CD4-positive, alpha-beta T cell treated with Interleukin-10 for 1 hour (primary cell): ENCODE measurements around the gene CDCA3.
A peak's percentile ranks its signal among the peaks of the same experiment; 100 is the strongest.

ENCODE experiments used
- DNase-seq: peaks from one replicate; pipeline ENCODE4 v3.0.0-alpha.2; 2020

CDCA3 gene

GRCh38 chr12:6852651-6853354 is 1.7 kb upstream of the CDCA3 start:
- DNase-seq: peak; percentile 71

GRCh38 chr12:6851921-6852650 is 1.0 kb upstream of the CDCA3 start, which contains the start of gene USP5:
USP5 (plus strand) TSS chr12:6852150; CDS start chr12:6852180, 30 bp downstream.
- DNase-seq: peak; percentile 99

- DNase-seq: no peak
These were observed 312 bp downstream of the CDCA3 start for GRCh38 chr12:6850796-6851152.

- no peak for DNase-seq
These were observed 1.0 kb downstream of the CDCA3 start for GRCh38 chr12:6849976-6850560.

- DNase-seq: no peak
These were observed 1.7 kb downstream of the CDCA3 start for GRCh38 chr12:6849427-6849826.

GRCh38 chr12:6847676-6848075 is 3.4 kb downstream of the CDCA3 start:
- no peak for DNase-seq

- no peak for DNase-seq
These were observed 4.7 kb downstream of the CDCA3 start for GRCh38 chr12:6846316-6846869.

- DNase-seq: no peak
These were observed 5.7 kb downstream of the CDCA3 start for GRCh38 chr12:6845395-6845794.

GRCh38 chr12:6843118-6843902 is 7.8 kb downstream of the CDCA3 start:
- no peak for DNase-seq

GRCh38 chr12:6842075-6842474 is 9.0 kb downstream of the CDCA3 start:
- no peak for DNase-seq

- DNase-seq: no peak
These were observed 10.1 kb downstream of the CDCA3 start, which contains the start of gene GNB3 for GRCh38 chr12:6840761-6841515. GNB3 (plus strand) TSS chr12:6840925; CDS start chr12:6841288, 363 bp downstream.

- DNase-seq: no peak
These were observed 10.8 kb downstream of the CDCA3 start for GRCh38 chr12:6840330-6840729.

- no peak for DNase-seq
These were observed 11.4 kb downstream of the CDCA3 start for GRCh38 chr12:6839482-6840201.

GRCh38 chr12:6838854-6839253 is 12.2 kb downstream of the CDCA3 start:
- DNase-seq: no peak

- DNase-seq: no peak
These were observed 13.6 kb downstream of the CDCA3 start for GRCh38 chr12:6837370-6838060.

- no peak for DNase-seq
These were observed 14.2 kb downstream of the CDCA3 start for GRCh38 chr12:6836851-6837250.

- DNase-seq: no peak
These were observed 16.2 kb downstream of the CDCA3 start for GRCh38 chr12:6834873-6835272.

- no peak for DNase-seq
These were observed 16.8 kb downstream of the CDCA3 start for GRCh38 chr12:6834254-6834653.

- DNase-seq: no peak
These were observed 17.7 kb downstream of the CDCA3 start for GRCh38 chr12:6833189-6833890.

- no peak for DNase-seq
These were observed 19.0 kb downstream of the CDCA3 start for GRCh38 chr12:6832125-6832524.
